Stimulated activated CD4-positive, alpha-beta T cell treated with anti-CD3 and anti-CD28 coated beads, Interleukin-15, amount 100 ng/mL, for 48 hours (primary cell): ENCODE measurements around the gene GNAL.

Experiments used
- DNase-seq, 2 donors: peaks; one replicate each; pipeline ENCODE4 v3.0.0-alpha.2; 2020; ENCODE audit warnings: low read depth in 2 of 2

The GNAL gene

DNA sequence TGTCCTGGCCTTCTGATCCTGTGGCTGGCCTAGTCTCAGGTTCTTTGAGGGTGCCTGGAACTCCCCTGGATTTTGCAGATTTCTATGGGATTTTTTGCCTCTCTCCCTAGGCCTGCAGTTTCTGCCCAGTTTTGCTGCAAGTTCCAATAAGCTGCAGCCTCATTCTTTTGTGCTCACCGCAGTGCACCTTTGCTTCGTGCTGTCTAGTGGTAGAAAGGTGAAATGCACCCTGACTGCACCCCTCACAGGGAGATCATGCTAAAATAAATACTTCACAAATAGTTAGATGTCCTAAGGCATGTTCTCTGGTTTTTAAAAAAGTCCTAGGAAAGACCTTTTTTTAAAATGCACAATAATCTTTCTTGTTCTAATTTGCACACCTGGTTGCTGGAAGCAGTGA is 72.5 kb downstream of the GNAL start:
- DNase-seq: no peak

DNA sequence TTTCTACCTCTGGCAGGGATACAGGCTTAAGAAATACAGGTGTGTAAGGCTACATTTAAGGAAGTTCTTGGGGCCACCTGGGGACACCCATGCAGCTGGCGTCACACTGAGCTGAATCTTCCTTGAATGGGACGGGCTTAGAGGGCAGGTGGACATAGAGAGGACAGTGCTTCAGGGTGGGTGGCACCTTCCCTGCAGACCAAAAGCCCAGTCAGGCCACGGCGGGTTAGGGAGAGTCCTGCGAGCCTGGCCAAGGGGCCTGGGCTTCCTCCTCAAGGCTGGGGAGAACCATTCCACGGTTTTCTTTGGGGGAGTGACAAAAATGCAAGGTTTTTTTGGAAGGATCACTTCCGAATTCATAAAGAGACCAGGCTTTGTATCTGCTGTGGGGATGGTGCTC is 73.4 kb downstream of the GNAL start:
- DNase-seq: no peak

DNA sequence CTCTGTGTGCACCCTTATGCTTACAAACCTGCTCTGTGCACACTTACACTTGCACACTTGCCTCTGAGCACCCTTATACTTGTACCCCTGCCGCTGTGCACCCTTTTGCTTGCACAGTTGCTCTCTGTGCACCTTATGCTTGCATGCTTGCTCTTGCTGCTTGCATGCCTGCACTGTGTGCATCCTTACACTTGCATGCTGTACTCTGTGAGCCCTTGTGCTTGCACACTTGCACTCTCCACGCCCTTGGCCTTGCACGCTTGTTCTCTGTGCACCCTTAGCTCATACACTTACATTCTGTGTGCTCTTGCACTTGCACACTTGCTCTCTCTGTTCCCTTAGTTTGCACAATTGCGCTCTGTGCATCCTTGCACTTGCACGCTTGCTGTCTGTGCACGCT is 78.3 kb downstream of the GNAL start:
- no peak for DNase-seq

DNA sequence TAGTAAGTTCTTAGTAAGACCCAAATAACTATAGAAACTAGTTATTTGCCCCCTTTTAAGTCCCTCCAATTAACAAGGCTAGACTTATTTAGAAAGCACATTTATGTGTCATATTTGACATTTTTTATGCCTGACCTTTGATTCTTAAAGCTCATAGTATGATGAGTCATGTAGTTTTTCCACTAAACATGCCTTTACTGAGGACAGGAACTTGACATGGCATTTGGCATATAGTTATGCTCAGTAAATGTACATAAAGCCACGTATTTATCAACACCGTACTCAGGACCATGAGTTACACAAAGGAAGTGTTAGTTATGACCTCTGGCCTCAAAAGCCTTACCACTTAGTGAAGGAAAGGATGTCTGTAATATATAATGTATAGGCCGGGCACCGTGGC is 78.9 kb downstream of the GNAL start:
- no peak for DNase-seq

DNA sequence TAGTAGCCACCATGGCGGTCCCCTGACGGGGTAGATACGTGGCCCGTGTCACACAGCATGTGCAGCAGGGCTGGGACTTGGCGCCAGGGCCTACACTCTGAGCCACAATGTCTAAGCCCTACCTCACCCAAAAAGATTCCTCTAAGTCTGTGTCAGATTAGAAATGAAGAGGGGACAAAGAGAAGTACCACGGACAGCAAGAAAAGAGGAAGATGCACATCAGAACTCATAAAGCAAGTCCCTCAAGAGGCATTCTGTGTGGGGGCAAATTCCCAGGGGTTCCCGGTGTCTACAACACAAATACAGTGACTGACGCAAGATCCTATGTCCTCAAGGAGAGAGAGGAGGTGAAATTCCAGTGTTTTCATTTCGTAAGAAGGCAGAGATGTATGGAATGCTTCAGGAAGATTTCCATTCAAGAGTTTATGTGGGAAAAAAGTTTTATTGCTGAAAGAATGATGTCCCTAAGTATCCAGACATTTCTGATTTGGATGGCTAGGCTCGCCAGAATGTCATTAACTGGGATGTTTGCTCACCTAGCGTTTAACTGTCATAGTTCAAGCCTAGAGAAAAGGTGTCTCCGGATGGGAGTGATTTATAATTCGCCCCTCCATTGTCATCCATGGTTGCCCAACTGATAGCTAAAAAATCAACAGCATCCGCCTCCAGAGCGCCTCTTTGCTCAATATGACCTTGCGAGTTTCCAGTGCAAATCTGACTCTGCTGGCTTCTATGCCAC is 86.5 kb downstream of the GNAL start:
- no peak for DNase-seq

DNA sequence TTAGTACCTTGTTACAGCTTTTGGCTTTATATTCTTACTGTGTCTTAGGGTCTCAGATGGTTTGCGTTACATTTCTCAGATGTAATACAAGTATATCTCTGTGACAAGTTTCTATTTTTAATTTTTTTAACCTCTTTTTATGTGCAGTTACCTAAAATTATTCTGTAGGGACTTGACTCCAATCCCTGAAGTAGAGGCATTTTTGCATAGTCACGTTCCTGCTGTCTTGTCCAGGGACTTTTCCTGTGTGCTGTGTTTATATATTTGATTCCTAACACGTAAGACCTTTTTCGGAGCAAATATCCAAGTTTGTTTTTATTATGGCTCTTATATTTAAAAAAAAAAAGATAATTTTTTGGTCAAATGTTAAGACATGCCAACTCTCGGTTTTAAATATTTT is 91.0 kb downstream of the GNAL start:
- DNase-seq: no peak

DNA sequence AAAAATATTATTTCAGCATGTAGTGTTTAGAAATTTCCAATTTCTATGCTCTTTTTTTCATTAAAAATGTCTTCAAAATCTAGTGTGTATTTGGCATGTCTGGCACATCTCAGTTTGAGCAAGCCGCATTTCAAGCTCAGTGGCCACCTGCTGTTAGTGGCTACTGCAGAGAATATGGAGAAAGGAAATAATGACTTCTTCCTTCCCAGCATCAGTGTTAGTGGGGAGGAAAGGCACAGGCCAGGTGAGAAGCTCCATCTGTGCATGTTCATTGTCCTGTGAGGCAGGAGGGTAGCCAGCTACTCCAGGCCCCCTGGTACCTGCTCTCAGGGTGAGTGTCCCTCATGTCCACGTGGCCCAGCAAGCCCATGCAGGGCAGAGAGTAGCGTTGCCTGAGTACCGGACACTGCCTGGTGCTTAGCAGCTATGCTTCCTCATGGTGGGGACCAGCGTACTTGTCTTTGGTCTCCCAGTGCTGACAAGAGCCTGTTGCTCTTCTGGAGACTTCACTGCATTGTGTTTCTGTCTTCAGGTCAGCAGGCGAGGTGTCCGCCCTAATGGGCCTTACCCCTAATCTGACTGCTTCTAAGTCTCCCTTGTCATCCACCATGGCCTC is 94.8 kb downstream of the GNAL start:
- DNase-seq: no peak

DNA sequence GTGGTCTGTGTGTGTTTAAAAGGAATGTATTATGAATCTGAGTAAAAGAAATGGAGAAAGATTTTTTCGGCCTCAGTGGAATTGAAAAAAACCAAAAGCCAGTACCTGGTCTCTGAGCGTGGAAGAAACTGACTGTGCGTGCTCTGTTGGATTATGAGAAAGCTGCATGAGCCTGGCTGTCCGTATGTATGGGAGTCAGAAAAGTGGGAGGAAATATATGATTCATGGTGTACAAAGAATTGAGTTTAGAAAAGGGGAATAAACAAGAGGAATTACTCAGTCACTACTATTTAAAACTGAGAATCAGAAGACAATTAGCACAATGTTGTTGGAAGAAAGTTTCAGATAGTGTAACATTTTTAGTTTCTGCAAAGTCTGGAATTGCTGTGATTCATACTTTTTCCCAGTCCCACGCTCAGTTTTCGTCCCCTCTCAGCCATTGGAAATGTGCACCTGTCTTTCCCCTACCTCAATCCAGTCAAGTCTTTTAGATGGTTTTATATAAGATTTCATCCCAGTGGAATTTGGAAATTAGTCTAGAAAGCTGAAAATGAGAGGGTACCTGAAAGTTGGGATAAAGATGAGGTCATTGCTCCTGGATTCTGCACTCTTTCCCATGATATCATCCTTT is 95.7 kb downstream of the GNAL start:
- DNase-seq: no peak

DNA sequence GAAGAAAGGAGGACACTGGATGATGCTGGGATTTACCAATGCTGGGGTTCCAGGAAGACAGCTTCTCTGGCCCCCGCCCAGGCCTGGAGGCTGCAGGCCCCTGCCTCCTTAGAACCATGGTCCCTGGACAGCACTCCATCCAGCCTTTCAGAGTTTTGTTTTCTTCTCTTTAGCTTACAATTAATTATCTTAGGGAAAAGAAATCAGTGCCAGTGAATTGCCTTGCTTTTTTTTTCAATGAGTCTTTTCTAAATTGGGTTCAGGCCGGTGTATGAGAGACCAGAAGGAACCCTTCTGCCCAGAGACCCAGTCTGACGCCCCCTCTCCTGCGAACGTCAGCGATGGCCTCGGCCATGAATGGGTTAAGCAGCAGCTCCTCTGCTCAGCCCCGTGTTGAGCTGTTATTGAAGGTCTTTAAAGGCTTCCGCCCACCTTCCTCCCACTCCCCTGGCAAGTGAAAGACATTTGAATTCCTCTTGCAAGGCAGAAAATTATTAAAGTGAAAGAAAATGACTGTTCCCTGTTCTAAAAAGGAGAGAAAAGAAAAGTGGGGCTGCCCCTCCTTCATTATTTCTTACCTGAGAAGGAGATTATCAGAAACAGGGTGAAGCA is 96.5 kb downstream of the GNAL start:
- no peak for DNase-seq

DNA sequence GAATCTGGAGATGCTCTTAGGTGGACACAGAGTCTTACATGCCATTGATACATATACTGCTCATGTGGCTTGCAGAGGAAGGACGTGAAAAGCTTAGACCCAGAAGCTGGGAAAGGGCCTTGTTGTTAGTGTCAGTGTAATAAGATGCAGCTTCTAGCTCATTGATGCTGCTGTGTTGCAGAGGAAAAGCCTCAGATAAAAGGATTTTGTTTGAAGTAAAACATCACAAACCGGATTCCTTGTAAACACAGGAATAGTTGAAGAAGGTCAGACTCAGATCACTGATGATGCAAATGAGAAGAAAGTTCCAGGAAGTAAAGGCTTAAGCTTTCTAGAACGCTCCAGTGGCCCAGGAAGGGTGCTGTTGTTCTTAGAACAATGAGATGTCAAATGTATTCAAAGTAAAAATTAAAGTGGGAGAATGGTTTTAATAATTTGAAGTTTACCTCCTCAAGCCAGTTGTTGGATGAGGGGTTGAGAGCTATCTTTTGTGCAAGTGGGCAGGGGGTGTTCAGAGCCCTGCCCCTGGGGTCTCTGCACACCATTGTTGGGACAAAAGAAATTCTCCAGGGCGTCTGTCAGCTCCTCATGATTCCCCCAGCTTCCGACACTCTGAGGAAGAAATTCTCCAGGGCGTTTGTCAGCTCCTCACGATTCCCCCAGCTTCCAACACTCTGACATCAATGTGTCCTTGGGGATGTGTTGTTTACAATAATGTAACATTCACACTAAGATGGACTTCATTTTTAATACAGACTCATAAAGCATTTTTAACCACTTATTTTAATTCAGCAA is 100.8 kb downstream of the GNAL start:
- no peak for DNase-seq

DNA sequence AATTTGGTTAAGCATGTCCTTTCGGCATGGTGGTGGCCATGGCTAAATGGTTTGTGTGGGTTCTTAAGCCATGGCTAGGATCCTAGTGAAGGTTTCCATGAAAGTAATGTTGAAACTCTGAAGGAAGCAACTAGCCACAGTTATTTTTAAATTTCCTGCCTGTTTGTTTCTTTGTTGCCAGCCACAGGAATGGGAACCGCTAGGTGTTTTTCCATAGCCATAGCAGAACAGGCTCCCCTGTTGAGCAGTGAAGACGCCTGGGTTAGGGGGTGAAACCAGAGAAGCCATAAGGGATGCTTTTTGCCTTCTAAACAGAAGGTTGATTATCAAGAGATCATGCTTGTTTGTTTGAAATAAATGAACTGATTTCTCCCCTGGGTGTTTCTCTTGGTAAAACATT is 102.1 kb downstream of the GNAL start:
- no peak for DNase-seq

DNA sequence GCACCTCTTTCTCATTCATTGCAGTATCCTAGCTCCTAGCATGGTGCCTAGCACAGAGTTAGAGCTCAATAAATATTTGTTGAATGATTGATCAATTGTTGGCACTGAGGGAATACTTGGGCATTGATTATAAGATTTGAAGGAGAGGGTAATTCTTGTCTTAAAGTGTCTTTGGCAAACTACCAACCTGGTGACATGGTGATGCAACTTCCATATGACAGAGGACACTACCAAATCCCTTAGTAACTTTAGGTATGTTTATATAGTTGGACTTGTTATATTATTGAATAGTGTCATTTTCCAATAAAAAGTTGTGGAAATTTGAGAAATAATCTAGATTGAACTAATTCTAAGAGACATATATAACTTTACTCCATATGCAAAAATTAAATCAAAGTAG is 103.6 kb downstream of the GNAL start:
- DNase-seq: no peak

DNA sequence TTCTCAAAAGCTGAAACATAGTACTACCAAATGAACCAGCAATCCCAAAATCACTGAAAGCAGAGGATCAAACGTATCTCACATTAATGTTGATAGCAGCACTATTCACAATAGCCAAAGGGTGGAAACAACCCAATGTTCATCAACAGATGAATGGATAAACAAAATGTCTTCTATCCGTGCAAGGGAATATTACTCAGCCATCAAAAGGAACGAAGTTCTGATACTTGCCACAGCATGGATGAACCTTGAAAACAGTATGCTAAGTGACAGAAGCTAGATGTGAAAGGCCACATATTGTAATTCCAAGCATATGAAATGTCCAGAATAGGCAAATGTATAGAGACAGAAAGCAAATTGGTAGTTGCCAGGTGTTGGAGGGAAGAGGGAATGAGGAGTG is 105.1 kb downstream of the GNAL start:
- DNase-seq: no peak

DNA sequence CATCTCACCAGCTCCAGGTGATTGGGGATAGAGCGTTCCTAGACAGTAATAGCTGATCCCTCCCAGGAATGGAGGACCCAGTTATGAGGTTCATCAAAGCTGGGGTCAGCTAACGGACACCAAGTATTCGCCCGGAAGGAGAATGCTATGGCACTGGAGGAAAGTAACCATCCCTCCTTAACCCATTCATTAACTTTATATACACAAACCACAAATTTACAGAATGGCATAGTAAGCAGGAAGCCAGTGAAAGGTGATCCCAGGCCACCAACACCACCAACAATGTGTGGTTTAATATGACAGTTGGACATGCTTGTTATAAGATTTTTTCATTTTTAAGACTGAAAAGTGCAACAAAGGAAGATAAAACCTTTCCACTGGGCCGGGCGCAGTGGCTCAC is 106.9 kb downstream of the GNAL start:
- DNase-seq: no peak

DNA sequence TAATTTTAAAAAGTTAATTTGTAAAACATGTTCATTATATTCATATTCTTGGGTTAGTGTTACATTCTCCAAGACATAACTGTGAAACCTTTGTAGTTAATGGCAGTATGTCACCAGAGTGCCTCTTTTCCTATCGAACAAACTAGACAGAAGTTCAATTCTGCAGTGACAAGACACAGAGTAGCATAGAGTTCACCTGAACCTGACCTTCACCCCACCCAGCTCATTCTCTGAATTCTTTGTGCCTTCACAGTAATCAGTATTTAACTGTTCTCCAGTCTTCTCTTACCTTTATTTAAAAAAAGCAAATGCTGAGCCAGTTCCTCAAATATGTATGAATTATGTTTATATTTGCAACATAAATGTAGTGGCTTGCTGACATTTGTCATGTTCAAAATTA is 109.2 kb downstream of the GNAL start:
- no peak for DNase-seq

DNA sequence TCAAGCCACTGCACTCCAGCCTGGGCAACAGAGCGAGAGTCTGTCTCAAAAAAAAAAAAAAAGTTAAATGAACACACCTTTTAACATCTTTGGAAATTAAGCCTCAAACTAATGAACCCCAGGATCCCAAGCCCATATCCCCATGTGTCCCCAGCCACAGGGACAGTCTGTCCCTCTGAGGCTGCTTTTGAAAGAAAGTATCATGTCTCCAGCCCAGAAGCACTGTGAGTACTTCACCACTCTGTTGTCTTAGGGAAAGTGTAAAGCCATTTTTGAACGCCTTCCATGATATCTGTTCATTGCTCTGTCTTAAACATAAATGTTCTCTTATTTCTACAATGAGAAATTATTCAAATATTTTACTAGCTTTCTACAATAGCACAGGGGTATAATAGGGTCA is 110.0 kb downstream of the GNAL start:
- DNase-seq: no peak

DNA sequence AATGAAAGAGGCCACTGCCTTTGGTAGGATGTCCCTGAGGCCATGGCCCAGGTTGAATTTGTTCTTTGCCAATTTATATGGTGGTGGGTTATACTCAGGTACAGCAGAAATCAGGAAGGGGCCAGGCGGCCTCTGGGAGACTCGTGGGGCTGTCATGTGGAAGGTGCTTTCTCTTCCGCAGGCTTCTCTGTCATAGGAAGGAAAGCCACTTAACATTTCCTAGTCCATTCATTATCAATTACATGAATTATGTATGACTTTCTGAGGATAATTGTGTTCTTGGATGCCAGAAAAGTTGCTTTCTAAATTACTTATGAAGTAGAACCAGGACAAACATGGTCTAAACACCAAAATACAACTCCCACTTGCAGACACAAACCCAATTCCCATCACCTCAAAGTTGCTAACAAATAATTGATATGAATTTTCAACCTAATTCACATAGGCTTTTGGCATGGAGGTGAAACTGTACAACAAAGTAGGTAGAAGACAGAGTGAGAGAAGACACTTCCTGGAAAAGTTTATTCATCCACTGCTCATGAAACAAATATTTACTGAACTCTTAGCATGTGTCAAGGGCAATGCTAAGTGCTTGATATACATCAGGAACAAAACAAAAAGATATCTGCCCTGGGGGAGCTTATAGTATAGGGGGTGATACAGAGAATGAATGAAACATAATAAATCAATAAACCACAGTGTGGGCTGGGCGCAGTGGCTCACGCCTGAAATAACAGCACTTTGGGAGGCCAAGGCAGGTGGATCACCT is 111.7 kb downstream of the GNAL start:
- no peak for DNase-seq

DNA sequence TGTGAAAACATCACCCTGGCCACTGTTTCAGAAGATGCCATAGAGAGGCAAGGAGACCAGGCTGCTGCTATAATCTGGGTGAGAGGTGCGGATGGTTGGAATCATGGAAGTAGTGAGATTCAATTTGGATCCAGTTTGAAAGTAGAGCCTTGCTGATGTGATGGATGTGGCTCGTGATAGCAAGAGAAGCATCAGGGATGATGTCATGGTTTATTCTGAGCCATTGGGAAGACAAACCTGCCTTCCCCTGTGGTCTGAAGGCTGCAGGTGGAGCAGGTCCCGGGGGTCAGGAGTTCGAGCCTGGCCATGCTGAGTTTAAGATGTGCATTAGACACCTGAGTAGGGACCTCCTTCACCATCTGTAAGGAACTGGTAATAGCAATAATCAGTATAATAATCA is 112.5 kb downstream of the GNAL start:
- no peak for DNase-seq

DNA sequence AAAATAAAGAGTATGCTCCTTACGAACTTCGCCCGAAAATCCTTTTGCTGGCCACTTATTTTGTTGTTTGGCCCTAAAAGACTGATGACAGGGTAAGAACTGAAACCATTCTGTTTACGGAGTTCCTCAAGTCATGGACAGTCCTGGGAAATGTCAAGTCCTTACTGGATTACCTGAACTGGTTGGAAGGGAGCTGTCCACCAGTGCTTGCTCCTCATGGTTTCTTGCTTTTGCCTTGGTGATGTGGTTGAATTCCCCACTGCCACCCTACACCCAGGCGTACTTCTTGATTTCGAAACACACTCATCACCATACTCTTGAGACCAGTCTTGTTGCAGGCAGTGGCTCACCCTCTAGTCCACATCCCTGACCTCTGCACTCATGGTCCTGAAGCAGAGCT is 113.1 kb downstream of the GNAL start:
- DNase-seq: no peak

DNA sequence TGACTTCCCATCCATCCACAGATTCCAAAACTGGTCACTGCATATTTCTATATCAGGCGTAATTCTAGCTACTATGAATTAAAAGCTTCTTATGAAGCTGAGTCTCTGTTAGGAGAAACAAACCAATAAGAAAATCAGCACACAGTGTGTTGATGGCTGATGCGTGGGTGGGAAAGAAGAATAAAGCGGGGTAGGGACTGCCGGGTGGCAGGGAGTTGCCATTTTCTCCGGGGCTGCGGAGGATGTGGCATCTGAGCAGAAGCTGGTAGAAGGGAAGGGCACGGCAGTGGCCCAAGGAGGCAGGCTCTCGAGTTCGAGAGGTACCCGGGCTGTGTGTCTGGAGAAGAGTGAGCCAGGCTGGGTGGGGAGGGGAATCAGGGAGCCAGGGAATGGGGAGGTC is 113.5 kb downstream of the GNAL start:
- DNase-seq: no peak

DNA sequence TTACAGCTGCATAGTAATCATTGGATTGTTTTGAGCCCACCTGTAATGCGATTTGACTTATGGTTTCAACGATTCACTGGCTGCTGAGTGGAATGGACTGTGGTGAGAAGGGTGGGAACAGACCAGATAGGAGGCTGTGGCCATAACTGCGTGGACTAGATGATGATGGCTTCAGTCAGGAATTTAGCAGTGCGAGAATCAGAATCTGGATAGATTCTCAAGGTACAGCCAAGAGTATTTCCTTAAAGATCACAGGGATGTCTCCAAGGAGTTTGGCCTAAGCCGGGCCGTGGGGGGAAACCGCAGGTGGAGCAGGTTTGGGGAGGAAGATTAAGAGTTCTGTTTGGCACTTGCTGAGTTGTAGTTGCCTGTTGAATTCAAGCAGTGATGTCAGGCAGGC is 118.2 kb downstream of the GNAL start:
- DNase-seq: no peak
